ENCODE data around the gene HID1.
"Not testable (repeated sequence)": the region's sequence is repeated elsewhere in the genome, so short reads cannot be mapped to it uniquely, and the experiment has no call there.

Gene HID1

DNA sequence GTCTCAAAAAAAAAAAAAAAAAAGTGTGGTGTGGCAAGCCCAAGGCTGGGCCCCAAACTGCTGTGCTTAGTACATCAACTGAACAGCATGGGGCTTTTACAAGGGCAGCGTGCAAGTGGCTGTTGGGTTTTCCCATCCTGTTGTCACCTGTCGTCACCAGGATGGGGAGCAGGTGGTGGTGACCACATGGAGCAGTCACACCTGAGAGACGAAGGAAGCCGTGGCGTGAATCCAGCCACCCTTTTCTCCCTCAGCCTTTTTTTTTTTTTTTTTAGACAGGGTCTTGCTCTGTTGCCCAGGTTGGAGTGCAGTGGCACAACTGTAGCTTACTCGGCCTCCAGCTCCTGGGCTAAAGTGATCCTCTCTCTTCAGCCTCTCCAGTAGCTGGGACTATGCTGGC lies 35.8 kb upstream of the HID1 start:
- Histone ChIP-seq H3K27me3 (ENCODE audit: control insufficient read depth in 1 of 2, insufficient read depth in 2 of 2, low read length in 2 of 2) (no peaks in the 10 kb centered on the region), H3K9ac (ENCODE audit: low read length) (no peak overlapping the region), H3K36me3 (ENCODE audit: insufficient read depth, low read length) (no peaks in the 10 kb centered on the region), H3K9me3 (ENCODE audit: low read length) (no peaks in the 10 kb centered on the region), H3K27ac (ENCODE audit: low read depth, low read length) (no peak overlapping the region), H3K4me1 (ENCODE audit: insufficient read depth, low read length) (peaks cover 24% of the 10 kb centered on the region), H3K4me3 (ENCODE audit: low read depth in 1 of 2, low read length in 2 of 2) (no peak overlapping the region)

DNA sequence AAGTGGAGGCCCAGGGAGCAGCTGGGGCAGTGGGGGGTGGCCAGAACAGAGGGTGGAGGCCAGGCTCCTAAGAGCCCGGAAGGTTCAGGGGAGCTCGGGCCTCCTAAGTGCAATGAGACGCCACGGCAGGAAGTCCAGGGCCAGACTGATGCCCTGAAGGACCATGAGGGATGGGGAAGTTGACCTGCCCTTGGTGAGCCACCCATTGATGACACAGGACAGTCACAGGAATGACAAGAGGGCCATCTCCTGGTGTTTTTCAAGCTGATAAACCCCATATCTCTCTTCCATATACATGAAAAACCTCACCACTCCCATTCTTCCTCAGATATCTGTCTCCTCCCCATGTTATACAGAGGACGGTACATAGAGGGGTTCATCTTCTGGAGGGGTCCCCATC lies 34.1 kb upstream of the HID1 start:
- Histone ChIP-seq H3K4me3 (ENCODE audit: low read depth in 1 of 2, low read length in 2 of 2) (no peak overlapping the region), H3K27ac (ENCODE audit: low read depth, low read length) (no peak overlapping the region), H3K9me3 (ENCODE audit: low read length) (no peaks in the 10 kb centered on the region), H3K9ac (ENCODE audit: low read length) (no peak overlapping the region), H3K4me1 (ENCODE audit: insufficient read depth, low read length) (peaks cover 13% of the 10 kb centered on the region), H3K36me3 (ENCODE audit: insufficient read depth, low read length) (peaks cover 15% of the 10 kb centered on the region), H3K27me3 (ENCODE audit: control insufficient read depth in 1 of 2, insufficient read depth in 2 of 2, low read length in 2 of 2) (no peaks in the 10 kb centered on the region)

DNA sequence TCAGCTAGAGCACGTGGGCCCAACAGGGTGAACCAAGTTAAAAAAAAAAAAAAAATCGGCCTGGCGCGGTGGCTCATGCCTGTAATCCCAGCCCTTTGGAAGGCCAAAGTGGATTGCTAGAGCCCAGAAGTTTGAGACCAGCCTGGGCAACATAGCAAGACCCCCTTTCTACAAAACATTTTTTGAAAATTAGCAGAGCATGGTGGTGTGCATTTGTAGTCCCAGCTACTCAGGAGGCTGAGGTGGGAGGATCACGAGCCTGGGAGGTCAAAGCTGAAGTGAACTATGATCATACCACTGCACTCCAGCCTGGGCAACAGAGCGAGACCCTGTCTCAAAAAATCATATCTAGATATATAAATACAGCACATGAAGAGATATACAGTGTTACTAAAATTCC lies 33.5 kb upstream of the HID1 start:
- peaks cover 20% of the 10 kb centered on the region for H3K36me3 ChIP-seq (ENCODE audit: insufficient read depth, low read length)
- not testable (repeated sequence) for H3K4me1 ChIP-seq (ENCODE audit: insufficient read depth, low read length); H3K27ac ChIP-seq (ENCODE audit: low read depth, low read length); H3K27me3 ChIP-seq (ENCODE audit: control insufficient read depth in 1 of 2, insufficient read depth in 2 of 2, low read length in 2 of 2); H3K9me3 ChIP-seq (ENCODE audit: low read length); H3K9ac ChIP-seq (ENCODE audit: low read length); H3K4me3 ChIP-seq (ENCODE audit: low read depth in 1 of 2, low read length in 2 of 2)

DNA sequence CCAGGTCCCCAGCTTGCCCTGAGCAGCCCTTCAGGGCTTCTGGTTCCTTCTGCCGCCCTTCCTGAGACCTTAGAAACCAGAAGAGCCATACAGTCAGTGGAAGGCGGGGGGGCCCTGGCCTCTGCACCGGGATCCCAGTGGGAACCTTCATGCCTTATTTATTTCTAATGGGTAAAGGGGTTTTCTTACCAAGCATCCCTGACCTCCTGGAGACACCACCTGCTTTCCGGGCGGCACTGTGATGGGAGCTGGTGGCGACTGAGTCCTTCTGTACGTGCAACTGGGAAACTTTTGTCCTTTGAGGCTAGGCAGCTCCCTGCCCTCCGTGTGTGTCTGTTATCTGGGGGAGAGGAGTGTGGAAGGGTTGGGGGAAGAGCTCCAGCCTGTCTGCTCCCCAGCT lies 32.7 kb upstream of the HID1 start:
- Histone ChIP-seq H3K27me3 (ENCODE audit: control insufficient read depth in 1 of 2, insufficient read depth in 2 of 2, low read length in 2 of 2) (no peaks in the 10 kb centered on the region), H3K4me3 (ENCODE audit: low read depth in 1 of 2, low read length in 2 of 2) (no peak overlapping the region)

DNA sequence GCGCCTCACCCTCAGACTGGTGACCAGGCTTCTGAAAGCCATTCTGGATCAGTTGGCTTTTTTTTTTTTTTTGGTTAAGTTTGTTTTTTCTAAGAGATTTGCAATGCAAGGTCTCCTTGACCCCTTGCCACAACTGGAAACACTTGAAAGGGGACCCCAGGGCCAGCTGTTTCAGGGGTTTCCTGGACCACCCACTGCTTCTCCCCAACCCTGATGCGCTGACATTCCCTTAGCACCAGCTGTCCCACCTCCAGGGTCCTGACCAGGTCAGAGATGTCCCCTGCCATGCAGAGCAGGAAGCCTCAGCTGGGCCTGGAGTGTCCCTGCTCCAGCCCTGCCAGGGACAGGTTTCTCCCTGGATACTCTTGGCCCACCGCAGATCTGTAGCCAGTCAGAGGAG lies 31.8 kb upstream of the HID1 start:
- Histone ChIP-seq H3K9ac (ENCODE audit: low read length) (no peak overlapping the region), H3K4me1 (ENCODE audit: insufficient read depth, low read length) (no peaks in the 10 kb centered on the region), H3K27me3 (ENCODE audit: control insufficient read depth in 1 of 2, insufficient read depth in 2 of 2, low read length in 2 of 2) (no peaks in the 10 kb centered on the region), H3K36me3 (ENCODE audit: insufficient read depth, low read length) (peaks cover 27% of the 10 kb centered on the region), H3K9me3 (ENCODE audit: low read length) (no peaks in the 10 kb centered on the region), H3K4me3 (ENCODE audit: low read depth in 1 of 2, low read length in 2 of 2) (no peak overlapping the region), H3K27ac (ENCODE audit: low read depth, low read length) (no peak overlapping the region)

More for the DNA sequence above, 32.7 kb upstream of the HID1 start:
- no peaks in the 10 kb centered on the region for H3K4me1 ChIP-seq (ENCODE audit: insufficient read depth, low read length)
- no peak overlapping the region for H3K27ac ChIP-seq (ENCODE audit: low read depth, low read length)
- no peak overlapping the region for H3K9ac ChIP-seq (ENCODE audit: low read length)
- peaks cover 23% of the 10 kb centered on the region for H3K36me3 ChIP-seq (ENCODE audit: insufficient read depth, low read length)
- H3K9me3 ChIP-seq (ENCODE audit: low read length) = no peaks in the 10 kb centered on the region

DNA sequence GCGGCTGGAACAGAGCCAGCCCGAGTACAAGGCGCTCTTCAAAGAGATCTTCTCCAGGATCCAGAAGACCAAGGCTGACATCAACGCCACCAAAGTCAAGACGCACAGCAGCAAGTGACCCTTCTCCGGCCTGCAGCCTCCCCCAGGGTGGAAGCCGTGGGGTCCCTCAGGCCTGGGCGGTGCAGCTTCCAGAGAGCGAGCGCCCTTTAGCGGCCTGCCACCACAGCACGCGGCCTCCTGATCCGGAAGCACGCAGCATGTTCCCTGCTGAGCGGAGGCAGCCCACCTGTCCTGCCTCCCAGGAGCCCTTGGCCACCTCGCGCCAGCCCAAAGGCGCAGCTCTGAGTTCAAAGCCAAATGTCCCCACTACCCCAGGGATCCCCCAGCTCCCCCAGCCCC lies 31.4 kb upstream of the HID1 start:
- no peak overlapping the region for H3K27ac ChIP-seq (ENCODE audit: low read depth, low read length)
- H3K4me1 ChIP-seq (ENCODE audit: insufficient read depth, low read length) = no peaks in the 10 kb centered on the region
- H3K9me3 ChIP-seq (ENCODE audit: low read length) = no peaks in the 10 kb centered on the region
- peaks cover 29% of the 10 kb centered on the region for H3K36me3 ChIP-seq (ENCODE audit: insufficient read depth, low read length)
- no peak overlapping the region for H3K9ac ChIP-seq (ENCODE audit: low read length)
- H3K4me3 ChIP-seq (ENCODE audit: low read depth in 1 of 2, low read length in 2 of 2) = no peak overlapping the region
- H3K27me3 ChIP-seq (ENCODE audit: control insufficient read depth in 1 of 2, insufficient read depth in 2 of 2, low read length in 2 of 2) = no peaks in the 10 kb centered on the region

DNA sequence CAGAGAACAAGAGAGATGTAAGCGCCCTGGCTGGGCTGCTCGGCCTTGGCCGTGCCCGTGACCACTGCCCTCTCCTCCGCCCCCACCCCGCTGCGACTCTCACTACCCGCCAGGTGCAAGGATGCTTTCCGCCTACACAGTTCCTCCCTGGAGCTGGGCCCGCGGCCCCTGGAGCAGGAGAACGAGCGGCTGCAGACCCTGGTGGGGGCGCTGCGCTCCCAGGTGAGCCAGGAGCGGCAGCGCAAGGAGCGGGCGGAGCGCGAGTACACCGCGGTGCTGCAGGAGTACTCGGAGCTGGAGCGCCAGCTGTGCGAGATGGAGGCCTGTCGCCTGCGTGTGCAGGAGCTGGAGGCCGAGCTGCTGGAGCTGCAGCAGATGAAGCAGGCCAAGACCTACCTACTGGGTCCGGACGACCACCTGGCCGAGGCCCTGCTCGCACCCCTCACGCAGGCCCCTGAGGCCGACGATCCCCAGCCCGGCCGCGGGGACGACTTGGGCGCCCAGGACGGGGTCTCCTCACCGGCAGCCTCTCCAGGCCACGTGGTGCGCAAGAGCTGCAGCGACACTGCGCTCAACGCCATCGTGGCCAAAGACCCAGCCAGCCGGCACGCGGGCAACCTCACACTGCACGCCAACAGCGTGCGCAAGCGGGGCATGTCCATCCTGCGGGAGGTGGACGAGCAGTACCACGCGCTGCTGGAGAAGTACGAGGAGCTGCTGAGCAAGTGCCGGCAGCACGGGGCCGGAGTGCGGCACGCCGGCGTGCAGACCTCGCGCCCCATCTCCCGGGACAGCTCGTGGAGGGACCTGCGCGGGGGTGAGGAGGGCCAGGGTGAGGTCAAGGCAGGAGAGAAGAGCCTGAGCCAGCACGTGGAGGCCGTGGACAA lies 30.8 kb upstream of the HID1 start:
- no peaks in the 10 kb centered on the region for H3K4me1 ChIP-seq (ENCODE audit: insufficient read depth, low read length)
- H3K27ac ChIP-seq (ENCODE audit: low read depth, low read length) = no peak overlapping the region
- H3K27me3 ChIP-seq (ENCODE audit: control insufficient read depth in 1 of 2, insufficient read depth in 2 of 2, low read length in 2 of 2) = no peaks in the 10 kb centered on the region
- H3K4me3 ChIP-seq (ENCODE audit: low read depth in 1 of 2, low read length in 2 of 2) = no peak overlapping the region
- peaks cover 29% of the 10 kb centered on the region for H3K36me3 ChIP-seq (ENCODE audit: insufficient read depth, low read length)
- H3K9me3 ChIP-seq (ENCODE audit: low read length) = no peaks in the 10 kb centered on the region
- no peak overlapping the region for H3K9ac ChIP-seq (ENCODE audit: low read length)

DNA sequence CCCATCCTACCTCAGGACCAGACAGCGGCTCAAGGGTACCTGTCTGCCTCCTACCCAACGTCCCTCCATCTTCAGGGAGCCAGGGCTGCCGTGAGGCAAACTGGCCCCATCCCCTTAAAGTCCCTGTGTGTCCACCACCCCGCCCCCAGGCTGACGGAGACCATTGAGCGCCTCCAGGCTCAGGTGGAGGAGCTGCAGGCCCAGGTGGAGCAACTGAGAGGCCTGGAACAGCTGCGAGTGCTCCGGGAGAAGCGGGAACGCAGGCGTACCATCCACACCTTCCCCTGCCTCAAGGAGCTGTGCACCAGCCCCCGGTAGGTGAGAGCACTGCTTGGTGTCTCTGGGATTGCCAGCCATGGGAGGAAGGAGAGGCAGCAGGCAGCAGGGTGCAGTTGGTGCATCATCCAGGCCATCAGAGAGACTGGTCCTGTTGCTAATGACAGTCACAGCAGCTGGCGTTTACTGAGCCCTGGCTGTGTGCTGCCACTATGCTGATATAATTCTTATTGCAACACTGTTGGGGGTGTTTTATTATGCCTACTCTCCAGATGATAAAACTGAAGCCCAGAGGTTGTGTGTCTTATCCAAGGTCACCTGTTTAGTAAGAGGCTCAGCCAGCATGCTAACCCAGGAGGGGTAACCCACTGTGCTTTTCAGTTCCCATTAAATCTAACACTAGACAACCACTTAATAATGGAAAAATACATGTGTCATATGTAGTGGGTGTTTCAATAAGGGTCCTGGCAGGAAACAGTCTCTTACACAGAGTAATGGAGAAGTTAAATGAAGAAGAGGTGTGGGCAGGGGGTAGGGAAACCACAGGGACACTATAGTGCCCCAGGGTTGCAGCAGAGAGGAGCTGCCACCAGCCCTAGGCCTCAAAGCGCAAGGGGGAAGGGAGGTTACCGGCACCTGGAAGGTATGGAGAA lies 29.6 kb upstream of the HID1 start:
- H3K4me3 ChIP-seq (ENCODE audit: low read depth in 1 of 2, low read length in 2 of 2) = no peak overlapping the region
- H3K27ac ChIP-seq (ENCODE audit: low read depth, low read length) = no peak overlapping the region
- no peaks in the 10 kb centered on the region for H3K9me3 ChIP-seq (ENCODE audit: low read length)
- H3K27me3 ChIP-seq (ENCODE audit: control insufficient read depth in 1 of 2, insufficient read depth in 2 of 2, low read length in 2 of 2) = no peaks in the 10 kb centered on the region
- no peak overlapping the region for H3K9ac ChIP-seq (ENCODE audit: low read length)
- no peaks in the 10 kb centered on the region for H3K4me1 ChIP-seq (ENCODE audit: insufficient read depth, low read length)
- peaks cover 29% of the 10 kb centered on the region for H3K36me3 ChIP-seq (ENCODE audit: insufficient read depth, low read length)

DNA sequence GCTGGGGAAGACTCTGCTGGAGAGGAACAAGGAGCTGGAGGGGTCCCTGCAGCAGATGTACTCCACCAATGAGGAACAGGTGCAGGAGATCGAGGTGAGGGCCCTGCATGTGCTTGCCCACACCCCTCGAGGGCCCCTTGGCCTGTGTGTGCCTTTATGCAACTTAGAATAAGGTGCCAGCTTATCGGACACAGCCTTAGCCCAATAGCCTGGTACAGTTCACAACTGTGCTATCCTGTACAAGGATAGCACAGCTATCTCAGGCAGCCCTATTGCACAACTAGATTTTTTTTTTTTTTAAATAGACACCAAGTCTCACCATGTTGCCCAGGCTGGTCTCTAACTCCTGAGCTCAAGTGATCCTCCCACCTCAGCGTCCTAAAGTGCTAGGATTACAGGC lies 27.0 kb upstream of the HID1 start:
- no peaks in the 10 kb centered on the region for H3K27me3 ChIP-seq (ENCODE audit: control insufficient read depth in 1 of 2, insufficient read depth in 2 of 2, low read length in 2 of 2)
- peaks cover 29% of the 10 kb centered on the region for H3K36me3 ChIP-seq (ENCODE audit: insufficient read depth, low read length)
- H3K27ac ChIP-seq (ENCODE audit: low read depth, low read length) = no peak overlapping the region
- H3K9ac ChIP-seq (ENCODE audit: low read length) = no peak overlapping the region
- no peaks in the 10 kb centered on the region for H3K9me3 ChIP-seq (ENCODE audit: low read length)
- H3K4me1 ChIP-seq (ENCODE audit: insufficient read depth, low read length) = no peaks in the 10 kb centered on the region
- no peak overlapping the region for H3K4me3 ChIP-seq (ENCODE audit: low read depth in 1 of 2, low read length in 2 of 2)

DNA sequence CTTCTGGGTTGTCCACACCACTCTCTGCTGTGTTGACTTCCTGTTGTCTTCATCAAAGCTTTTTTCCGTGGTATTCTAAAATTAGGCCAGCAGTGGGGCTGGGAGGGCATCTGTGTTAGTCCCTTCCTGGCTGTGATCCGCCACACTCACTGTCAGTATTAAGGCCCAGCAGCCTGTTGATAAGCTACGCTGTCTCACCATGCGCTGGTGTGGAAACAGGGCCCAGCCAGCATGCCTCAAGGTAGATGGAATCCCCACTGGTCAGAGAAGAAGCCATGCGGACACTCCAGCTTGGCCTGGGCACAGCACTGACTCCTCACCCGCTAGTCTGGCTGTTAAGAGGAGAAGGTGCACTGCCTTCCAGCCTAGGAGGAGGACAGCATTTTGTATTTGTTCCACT lies 26.2 kb upstream of the HID1 start:
- Histone ChIP-seq H3K4me3 (ENCODE audit: low read depth in 1 of 2, low read length in 2 of 2) (no peak overlapping the region), H3K27me3 (ENCODE audit: control insufficient read depth in 1 of 2, insufficient read depth in 2 of 2, low read length in 2 of 2) (no peaks in the 10 kb centered on the region), H3K9me3 (ENCODE audit: low read length) (no peaks in the 10 kb centered on the region), H3K4me1 (ENCODE audit: insufficient read depth, low read length) (no peaks in the 10 kb centered on the region), H3K27ac (ENCODE audit: low read depth, low read length) (no peak overlapping the region), H3K9ac (ENCODE audit: low read length) (no peak overlapping the region), H3K36me3 (ENCODE audit: insufficient read depth, low read length) (peaks cover 29% of the 10 kb centered on the region)

DNA sequence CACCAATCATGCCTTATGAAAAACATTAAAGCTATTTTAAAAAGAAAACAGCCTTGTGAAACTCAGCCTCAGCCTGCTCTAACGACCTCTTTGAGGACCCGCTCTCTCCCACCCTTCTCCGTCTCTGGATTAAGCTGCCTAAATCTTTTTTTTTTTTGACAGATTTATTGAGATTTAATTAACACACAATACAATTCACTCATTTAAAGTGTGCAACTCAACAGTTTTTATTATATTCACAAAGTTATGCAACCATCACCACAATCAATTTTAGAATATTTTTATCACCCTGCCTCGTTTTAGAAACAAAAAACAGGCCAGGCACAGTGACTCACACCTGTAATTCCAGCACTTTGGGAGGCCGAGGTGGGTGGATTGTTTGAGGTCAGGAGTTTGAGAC lies 23.3 kb upstream of the HID1 start:
- Histone ChIP-seq H3K9me3 (ENCODE audit: low read length) (no peaks in the 10 kb centered on the region), H3K9ac (ENCODE audit: low read length) (no peak overlapping the region), H3K27ac (ENCODE audit: low read depth, low read length) (no peak overlapping the region), H3K36me3 (ENCODE audit: insufficient read depth, low read length) (peaks cover 6% of the 10 kb centered on the region), H3K27me3 (ENCODE audit: control insufficient read depth in 1 of 2, insufficient read depth in 2 of 2, low read length in 2 of 2) (no peaks in the 10 kb centered on the region), H3K4me3 (ENCODE audit: low read depth in 1 of 2, low read length in 2 of 2) (no peak overlapping the region), H3K4me1 (ENCODE audit: insufficient read depth, low read length) (no peaks in the 10 kb centered on the region)
